Stimulated activated CD4-positive, alpha-beta T cell treated with anti-CD3 and anti-CD28 coated beads, Interleukin-4, amount 100 ng/mL, for 48 hours (primary cell): ENCODE results near the gene ZNF200.
"Not testable (repeated sequence)": the region's sequence is repeated elsewhere in the genome, so short reads cannot be mapped to it uniquely, and the experiment has no call there.

Experiments
- DNase-seq, 2 donors: peaks; one replicate each; pipeline ENCODE4 v3.0.0-alpha.2; 2020; ENCODE audit warnings: low read depth in 2 of 2

The ZNF200 gene

GRCh38 chr16:3202903-3203539, 31.9 kb downstream of the ZNF200 start:
- no peak for DNase-seq

GRCh38 chr16:3198334-3199072, 36.5 kb downstream of the ZNF200 start:
- DNase-seq, result no peak

GRCh38 chr16:3197694-3198333, 37.1 kb downstream of the ZNF200 start:
- DNase-seq, result not testable (repeated sequence)

GRCh38 chr16:3195975-3196374, 39.0 kb downstream of the ZNF200 start:
- DNase-seq, result no peak

GRCh38 chr16:3194792-3195191, 40.2 kb downstream of the ZNF200 start:
- no peak for DNase-seq

- no peak for DNase-seq
Measured at GRCh38 chr16:3193221-3194212, 41.4 kb downstream of the ZNF200 start.

GRCh38 chr16:3192476-3193019, 42.4 kb downstream of the ZNF200 start:
- no peak for DNase-seq

- DNase-seq, result no peak
Measured at GRCh38 chr16:3190949-3191353, 44.0 kb downstream of the ZNF200 start.

GRCh38 chr16:3189869-3190268, 45.1 kb downstream of the ZNF200 start:
- no peak for DNase-seq

- DNase-seq, result peak in 1 of 2 donors; percentile 72
Measured at GRCh38 chr16:3188925-3189825, 45.8 kb downstream of the ZNF200 start.

GRCh38 chr16:3188675-3188924, 46.4 kb downstream of the ZNF200 start:
- no peak for DNase-seq

GRCh38 chr16:3187798-3188674, 46.9 kb downstream of the ZNF200 start, which contains the start of gene OR1F1:
OR1F1 (plus strand) TSS chr16:3188204.
- peak; percentile 71 to 72 for DNase-seq

- no peak for DNase-seq
Measured at GRCh38 chr16:3186946-3187690, 47.8 kb downstream of the ZNF200 start.

GRCh38 chr16:3183445-3184139, 51.4 kb downstream of the ZNF200 start:
- no peak for DNase-seq

GRCh38 chr16:3182608-3183444, 52.1 kb downstream of the ZNF200 start:
- peak; percentile 55 to 74 for DNase-seq

- DNase-seq, result not testable (repeated sequence)
Measured at GRCh38 chr16:3182293-3182607, 52.7 kb downstream of the ZNF200 start.

GRCh38 chr16:3180445-3180878, 54.5 kb downstream of the ZNF200 start:
- no peak for DNase-seq
